ENCODE measurements around the gene ZNF493. TPM values are rescaled to one million over a fixed set of nuclear protein-coding genes. Genes with fewer than 3 reads are reported as not detected.
A peak's percentile ranks its signal among the peaks of the same experiment; 100 is the strongest.

ZNF493 gene
- total and polyA plus RNA-seq, 4 donors, result 1.9 to 34.6 (median 19.1) TPM

- WGBS, 2 donors, result 63 to 84% methylated on average over 16 of the region's 16 CpGs
- peaks cover 5% of the 10 kb centered on the region for H3K9me3 ChIP-seq (ENCODE audit: control insufficient read depth, low read length)
- H3K27ac ChIP-seq (ENCODE audit: low read depth in 1 of 2, low read length in 2 of 2), result no peak overlapping the region
- ATAC-seq (ENCODE audit: low FRiP score), result peak; percentile 6
- peaks cover 0 to 2% of the 10 kb centered on the region in 2 donors for H3K4me1 ChIP-seq (ENCODE audit: control insufficient read depth in 1 of 2, insufficient read depth in 2 of 2, low read length in 2 of 2)
- intact Hi-C loops (cut with DNase I), result no loop called here
- H3K4me3 ChIP-seq (ENCODE audit: low read length in 2 of 2), result no peak overlapping the region
- no peaks in the 10 kb centered on the region for H3K36me3 ChIP-seq (ENCODE audit: control insufficient read depth in 1 of 2, insufficient read depth in 2 of 2, low read length in 1 of 2)
- H3K27me3 ChIP-seq (ENCODE audit: control insufficient read depth in 1 of 2, insufficient read depth in 2 of 2, low read length in 1 of 2), result no peaks in the 10 kb centered on the region
- DNase-seq, result no peak
Observed at GRCh38 chr19:21440321-21440720, 43.4 kb downstream of the ZNF493 start.

- H3K9me3 ChIP-seq (ENCODE audit: control insufficient read depth, low read length), result no peaks in the 10 kb centered on the region
- intact Hi-C loops (cut with DNase I), result no loop called here
- no peaks in the 10 kb centered on the region for H3K27me3 ChIP-seq (ENCODE audit: control insufficient read depth in 1 of 2, insufficient read depth in 2 of 2, low read length in 1 of 2)
- H3K27ac ChIP-seq (ENCODE audit: low read depth in 1 of 2, low read length in 2 of 2), result no peak overlapping the region
- ATAC-seq (ENCODE audit: low FRiP score) (no peak), DNase-seq (no peak)
- no peaks in the 10 kb centered on the region for H3K4me1 ChIP-seq (ENCODE audit: control insufficient read depth in 1 of 2, insufficient read depth in 2 of 2, low read length in 2 of 2)
- H3K36me3 ChIP-seq (ENCODE audit: control insufficient read depth in 1 of 2, insufficient read depth in 2 of 2, low read length in 1 of 2), result no peaks in the 10 kb centered on the region
- WGBS, 2 donors, result 73 to 81% methylated on average over 3 of the region's 3 CpGs
- no peak overlapping the region for H3K4me3 ChIP-seq (ENCODE audit: low read length in 2 of 2)
Observed at GRCh38 chr19:21451187-21451586, 54.3 kb downstream of the ZNF493 start.

GRCh38 chr19:21454901-21455300, 58.0 kb downstream of the ZNF493 start:
- Histone ChIP-seq H3K9me3 (ENCODE audit: control insufficient read depth, low read length) (peaks cover 5% of the 10 kb centered on the region), H3K27me3 (ENCODE audit: control insufficient read depth in 1 of 2, insufficient read depth in 2 of 2, low read length in 1 of 2) (no peaks in the 10 kb centered on the region), H3K36me3 (ENCODE audit: control insufficient read depth in 1 of 2, insufficient read depth in 2 of 2, low read length in 1 of 2) (no peaks in the 10 kb centered on the region), H3K27ac (ENCODE audit: low read depth in 1 of 2, low read length in 2 of 2) (no peak overlapping the region), H3K4me1 (ENCODE audit: control insufficient read depth in 1 of 2, insufficient read depth in 2 of 2, low read length in 2 of 2) (no peaks in the 10 kb centered on the region), H3K4me3 (ENCODE audit: low read length in 2 of 2) (no peak overlapping the region)
- intact Hi-C loops (cut with DNase I), result no loop called here
- ATAC-seq (ENCODE audit: low FRiP score) (no peak), DNase-seq (no peak)
- 97 to 99% methylated on average over 3 of the region's 3 CpGs for WGBS, 2 donors

GRCh38 chr19:21460686-21461085, 63.8 kb downstream of the ZNF493 start:
- ATAC-seq (ENCODE audit: low FRiP score) (no peak), DNase-seq (no peak)
- Histone ChIP-seq H3K4me3 (ENCODE audit: low read length in 2 of 2) (no peak overlapping the region), H3K27ac (ENCODE audit: low read depth in 1 of 2, low read length in 2 of 2) (no peak overlapping the region), H3K36me3 (ENCODE audit: control insufficient read depth in 1 of 2, insufficient read depth in 2 of 2, low read length in 1 of 2) (no peaks in the 10 kb centered on the region), H3K27me3 (ENCODE audit: control insufficient read depth in 1 of 2, insufficient read depth in 2 of 2, low read length in 1 of 2) (no peaks in the 10 kb centered on the region), H3K4me1 (ENCODE audit: control insufficient read depth in 1 of 2, insufficient read depth in 2 of 2, low read length in 2 of 2) (no peaks in the 10 kb centered on the region), H3K9me3 (ENCODE audit: control insufficient read depth, low read length) (peaks cover 6% of the 10 kb centered on the region)
- intact Hi-C loops (cut with DNase I), result no loop called here

GRCh38 chr19:21462540-21462939, 65.6 kb downstream of the ZNF493 start:
- WGBS, 2 donors, result 95 to 97% methylated on average over 16 of the region's 16 CpGs
- ATAC-seq (ENCODE audit: low FRiP score) (no peak), DNase-seq (no peak)
- intact Hi-C loops (cut with DNase I), result no loop called here
- peaks cover 5% of the 10 kb centered on the region for H3K9me3 ChIP-seq (ENCODE audit: control insufficient read depth, low read length)
- H3K27ac ChIP-seq (ENCODE audit: low read depth in 1 of 2, low read length in 2 of 2), result no peak overlapping the region
- no peaks in the 10 kb centered on the region for H3K27me3 ChIP-seq (ENCODE audit: control insufficient read depth in 1 of 2, insufficient read depth in 2 of 2, low read length in 1 of 2)
- no peaks in the 10 kb centered on the region for H3K36me3 ChIP-seq (ENCODE audit: control insufficient read depth in 1 of 2, insufficient read depth in 2 of 2, low read length in 1 of 2)
- H3K4me1 ChIP-seq (ENCODE audit: control insufficient read depth in 1 of 2, insufficient read depth in 2 of 2, low read length in 2 of 2), result no peaks in the 10 kb centered on the region
- no peak overlapping the region for H3K4me3 ChIP-seq (ENCODE audit: low read length in 2 of 2)

- Histone ChIP-seq H3K4me3 (ENCODE audit: low read length in 2 of 2) (peak overlapping the region in 1 of 2 donors; percentile 17), H3K27me3 (ENCODE audit: control insufficient read depth in 1 of 2, insufficient read depth in 2 of 2, low read length in 1 of 2) (no peaks in the 10 kb centered on the region), H3K36me3 (ENCODE audit: control insufficient read depth in 1 of 2, insufficient read depth in 2 of 2, low read length in 1 of 2) (no peaks in the 10 kb centered on the region), H3K27ac (ENCODE audit: low read depth in 1 of 2, low read length in 2 of 2) (no peak overlapping the region), H3K4me1 (ENCODE audit: control insufficient read depth in 1 of 2, insufficient read depth in 2 of 2, low read length in 2 of 2) (no peaks in the 10 kb centered on the region), H3K9me3 (ENCODE audit: control insufficient read depth, low read length) (peaks cover 2% of the 10 kb centered on the region)
- ATAC-seq (ENCODE audit: low FRiP score) (peak; percentile 62), DNase-seq (peak in 1 of 2 donors; percentile 53)
- 1 to 2% methylated on average over 38 of the region's 38 CpGs for WGBS, 2 donors
- intact Hi-C loops (cut with DNase I), result no loop called here
Observed at GRCh38 chr19:21463449-21464105, 66.6 kb downstream of the ZNF493 start.

GRCh38 chr19:21466627-21467026, 69.7 kb downstream of the ZNF493 start:
- no peak for DNase-seq
- Histone ChIP-seq H3K36me3 (ENCODE audit: control insufficient read depth in 1 of 2, insufficient read depth in 2 of 2, low read length in 1 of 2) (no peaks in the 10 kb centered on the region), H3K4me1 (ENCODE audit: control insufficient read depth in 1 of 2, insufficient read depth in 2 of 2, low read length in 2 of 2) (no peaks in the 10 kb centered on the region), H3K27ac (ENCODE audit: low read depth in 1 of 2, low read length in 2 of 2) (no peak overlapping the region), H3K27me3 (ENCODE audit: control insufficient read depth in 1 of 2, insufficient read depth in 2 of 2, low read length in 1 of 2) (no peaks in the 10 kb centered on the region), H3K4me3 (ENCODE audit: low read length in 2 of 2) (no peak overlapping the region), H3K9me3 (ENCODE audit: control insufficient read depth, low read length) (peaks cover 2% of the 10 kb centered on the region)
- WGBS, 2 donors, result 82 to 86% methylated on average over 8 of the region's 8 CpGs
- no peak for ATAC-seq (ENCODE audit: low FRiP score)
- intact Hi-C loops (cut with DNase I), result no loop called here

- Histone ChIP-seq H3K27me3 (ENCODE audit: control insufficient read depth in 1 of 2, insufficient read depth in 2 of 2, low read length in 1 of 2) (no peaks in the 10 kb centered on the region), H3K36me3 (ENCODE audit: control insufficient read depth in 1 of 2, insufficient read depth in 2 of 2, low read length in 1 of 2) (no peaks in the 10 kb centered on the region), H3K27ac (ENCODE audit: low read depth in 1 of 2, low read length in 2 of 2) (no peak overlapping the region), H3K4me3 (ENCODE audit: low read length in 2 of 2) (no peak overlapping the region), H3K4me1 (ENCODE audit: control insufficient read depth in 1 of 2, insufficient read depth in 2 of 2, low read length in 2 of 2) (no peaks in the 10 kb centered on the region), H3K9me3 (ENCODE audit: control insufficient read depth, low read length) (no peaks in the 10 kb centered on the region)
- DNase-seq, result no peak
- WGBS, 2 donors, result 64 to 82% methylated on average over 4 to 5 of the region's 5 CpGs
- ATAC-seq (ENCODE audit: low FRiP score), result no peak
- intact Hi-C loops (cut with DNase I), result no loop called here
Observed at GRCh38 chr19:21468791-21469190, 71.9 kb downstream of the ZNF493 start.

- Histone ChIP-seq H3K4me3 (ENCODE audit: low read length in 2 of 2) (no peak overlapping the region), H3K27me3 (ENCODE audit: control insufficient read depth in 1 of 2, insufficient read depth in 2 of 2, low read length in 1 of 2) (no peaks in the 10 kb centered on the region), H3K4me1 (ENCODE audit: control insufficient read depth in 1 of 2, insufficient read depth in 2 of 2, low read length in 2 of 2) (no peaks in the 10 kb centered on the region), H3K9me3 (ENCODE audit: control insufficient read depth, low read length) (no peaks in the 10 kb centered on the region), H3K36me3 (ENCODE audit: control insufficient read depth in 1 of 2, insufficient read depth in 2 of 2, low read length in 1 of 2) (no peaks in the 10 kb centered on the region), H3K27ac (ENCODE audit: low read depth in 1 of 2, low read length in 2 of 2) (no peak overlapping the region)
- DNase-seq, result no peak
- intact Hi-C loops (cut with DNase I), result no loop called here
- no peak for ATAC-seq (ENCODE audit: low FRiP score)
Observed at GRCh38 chr19:21472507-21472906, 75.6 kb downstream of the ZNF493 start.

All from aorta (tissue), 5 donors.